ENCODE measurements around the gene HRH4.

The HRH4 gene

GRCh38 chr18:24470022-24470618, 9.7 kb downstream of the HRH4 start:
- DNase-seq: no peak

GRCh38 chr18:24470805-24471204, 10.4 kb downstream of the HRH4 start:
- no peak for DNase-seq

GRCh38 chr18:24472591-24472990, 12.2 kb downstream of the HRH4 start:
- no peak for DNase-seq

GRCh38 chr18:24474406-24474805, 14.0 kb downstream of the HRH4 start:
- DNase-seq: no peak

- no peak for DNase-seq
These were observed 15.6 kb downstream of the HRH4 start for GRCh38 chr18:24475926-24476589.

GRCh38 chr18:24479371-24479770, 18.9 kb downstream of the HRH4 start:
- no peak for DNase-seq

- no peak for DNase-seq
These were observed 22.4 kb downstream of the HRH4 start for GRCh38 chr18:24482821-24483220.

GRCh38 chr18:24485681-24486080, 25.2 kb downstream of the HRH4 start:
- no peak for DNase-seq

GRCh38 chr18:24486684-24487083, 26.2 kb downstream of the HRH4 start:
- no peak for DNase-seq

GRCh38 chr18:24488824-24489493, 28.5 kb downstream of the HRH4 start:
- peak; percentile 29 for DNase-seq

- DNase-seq: no peak
These were observed 30.1 kb downstream of the HRH4 start for GRCh38 chr18:24490539-24490938.

GRCh38 chr18:24491927-24492834, 31.7 kb downstream of the HRH4 start:
- DNase-seq: no peak

- DNase-seq: no peak
These were observed 34.1 kb downstream of the HRH4 start for GRCh38 chr18:24494586-24494985.

GRCh38 chr18:24497031-24497754, 36.8 kb downstream of the HRH4 start:
- DNase-seq: no peak

GRCh38 chr18:24499814-24500213, 39.4 kb downstream of the HRH4 start:
- no peak for DNase-seq

GRCh38 chr18:24500217-24500616, 39.8 kb downstream of the HRH4 start:
- no peak for DNase-seq

GRCh38 chr18:24500766-24501165, 40.3 kb downstream of the HRH4 start:
- no peak for DNase-seq

- DNase-seq: no peak
These were observed 42.5 kb downstream of the HRH4 start for GRCh38 chr18:24502667-24503523.

- DNase-seq: no peak
These were observed 44.0 kb downstream of the HRH4 start for GRCh38 chr18:24504401-24504800.

GRCh38 chr18:24506175-24506574, 45.7 kb downstream of the HRH4 start:
- DNase-seq: no peak

- no peak for DNase-seq
These were observed 49.0 kb downstream of the HRH4 start for GRCh38 chr18:24509435-24509834.

- peak; percentile 12 for DNase-seq
These were observed 54.0 kb downstream of the HRH4 start for GRCh38 chr18:24514439-24514838.
